HG02970 (cell line): Measurements from ENCODE around the gene BFSP2.
"Not testable (repeated sequence)": the region's sequence is repeated elsewhere in the genome, so short reads cannot be mapped to it uniquely, and the experiment has no call there.

Experiments
- ATAC-seq: cut with Tn5 transposase; IDR thresholded peaks from one replicate; pipeline ENCODE4 v1.9.1; 2021; ENCODE audit warnings: mild to moderate bottlenecking, moderate library complexity, moderate number of reproducible peaks; ENCODE audit not compliant: unreplicated experiment, low FRiP score

Gene BFSP2

DNA sequence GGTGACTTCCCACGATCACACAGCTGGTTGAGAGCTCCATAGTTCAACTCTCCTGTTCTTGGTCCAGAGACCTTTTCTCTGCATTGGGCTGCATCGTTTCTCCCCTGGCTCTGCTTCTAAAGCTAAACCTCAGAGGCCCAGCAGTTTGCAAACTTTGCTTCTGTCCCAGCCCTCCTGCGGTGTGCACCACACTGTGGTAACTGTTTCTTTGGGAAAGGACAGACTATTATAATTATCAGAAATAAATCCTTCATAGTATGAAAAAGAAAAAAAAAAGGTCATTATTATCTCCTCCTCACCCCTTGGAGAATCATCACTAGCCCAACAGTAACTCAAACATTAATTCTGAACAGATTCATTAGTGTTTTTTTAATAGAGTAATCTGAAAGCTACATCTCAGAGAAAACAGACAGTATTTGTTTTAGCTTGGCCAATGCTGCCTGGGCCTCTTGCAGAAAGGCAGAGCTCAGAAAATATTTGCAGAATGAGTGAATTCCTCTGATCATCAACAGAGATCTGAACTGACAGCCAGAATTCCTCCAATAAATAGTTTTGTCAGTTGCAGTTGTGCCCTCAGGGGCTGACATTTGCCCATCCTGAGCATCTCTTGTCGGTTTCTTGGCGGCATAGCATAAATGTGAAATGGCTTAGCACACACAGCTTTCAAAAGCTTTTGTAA is 52.9 kb downstream of the BFSP2 start:
- ATAC-seq, result no peak

- no peak for ATAC-seq
Observed at GRCh38 chr3:133453383-133453782, 53.5 kb downstream of the BFSP2 start.

DNA sequence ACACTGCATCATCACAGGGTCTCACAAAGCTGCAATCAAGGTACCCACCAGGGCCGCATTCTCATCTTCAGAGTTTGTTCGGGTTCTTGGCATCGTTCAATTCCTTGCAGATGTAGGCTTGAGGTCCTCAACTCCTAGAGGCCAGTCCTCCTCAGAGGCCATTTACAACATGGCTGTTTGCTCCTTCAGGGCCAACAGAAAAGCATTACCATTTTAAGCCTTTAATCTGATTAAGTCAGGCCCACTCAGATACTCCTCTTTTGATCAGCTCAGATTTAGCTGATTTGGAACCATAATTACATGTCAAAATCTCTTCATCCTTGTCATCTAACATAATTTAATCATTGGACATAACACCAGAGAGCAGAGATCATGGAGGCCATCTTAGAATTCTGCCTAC is 55.4 kb downstream of the BFSP2 start:
- no peak for ATAC-seq

GRCh38 chr3:133455960-133456359 is 56.1 kb downstream of the BFSP2 start:
- ATAC-seq, result no peak

DNA sequence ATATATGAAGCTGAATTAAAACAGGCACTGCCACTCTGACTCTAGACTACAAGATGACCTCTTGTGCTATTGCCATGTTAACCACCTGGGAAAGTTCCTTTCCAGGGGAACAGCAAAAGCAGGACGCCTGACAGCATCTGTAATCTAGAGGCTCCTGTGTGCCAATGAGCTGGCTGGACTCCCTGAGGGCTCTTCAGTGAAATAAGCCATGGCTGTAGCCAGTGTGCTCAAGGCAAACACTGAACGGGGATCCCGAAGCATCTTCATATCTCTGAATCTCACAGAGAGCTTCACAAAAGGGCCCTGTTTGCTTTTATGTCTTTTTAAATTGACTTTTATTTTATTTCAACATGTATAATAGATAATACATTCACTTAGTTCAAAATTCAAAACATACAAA is 57.2 kb downstream of the BFSP2 start:
- ATAC-seq, result no peak

- ATAC-seq, result no peak
Observed at GRCh38 chr3:133457465-133458067, 57.7 kb downstream of the BFSP2 start.

DNA sequence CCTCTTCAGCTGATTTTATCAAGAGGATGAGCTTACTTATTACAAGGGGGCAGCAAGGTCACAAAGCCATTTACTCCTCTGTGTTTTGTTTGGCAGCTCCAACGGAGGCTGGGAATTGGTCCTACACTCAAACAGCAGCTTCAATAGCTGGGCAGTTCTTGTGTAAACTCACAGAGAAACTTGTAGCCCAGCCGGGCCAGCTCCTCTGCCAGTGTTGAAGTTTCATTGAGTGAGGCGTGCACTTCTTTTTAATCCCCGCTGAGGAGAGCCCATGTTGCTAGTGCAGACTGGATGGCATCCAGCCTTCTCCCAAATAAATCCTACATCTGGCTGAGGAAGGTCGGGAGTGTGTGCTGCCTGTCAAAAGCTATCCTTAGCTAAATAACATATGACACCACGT is 59.5 kb downstream of the BFSP2 start:
- no peak for ATAC-seq

DNA sequence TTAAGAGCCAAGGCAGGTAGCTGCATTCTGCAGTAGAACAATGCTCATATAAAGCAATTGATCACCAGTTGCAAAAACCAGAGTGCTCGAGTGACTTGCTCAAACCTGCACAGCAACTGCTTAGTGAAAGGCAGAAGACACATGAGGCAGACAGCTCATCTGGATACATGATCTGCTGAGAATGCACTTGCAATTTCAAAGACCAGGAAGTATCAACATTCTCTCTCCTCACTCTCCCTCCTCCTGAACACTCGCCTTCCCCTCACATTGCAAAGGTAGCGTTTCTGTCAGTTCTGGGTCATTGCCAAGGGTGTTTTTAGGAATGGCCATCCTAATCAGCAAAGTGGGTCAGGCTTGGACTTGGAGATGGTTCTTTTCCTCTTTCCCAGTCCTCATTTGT is 61.0 kb downstream of the BFSP2 start:
- no peak for ATAC-seq

DNA sequence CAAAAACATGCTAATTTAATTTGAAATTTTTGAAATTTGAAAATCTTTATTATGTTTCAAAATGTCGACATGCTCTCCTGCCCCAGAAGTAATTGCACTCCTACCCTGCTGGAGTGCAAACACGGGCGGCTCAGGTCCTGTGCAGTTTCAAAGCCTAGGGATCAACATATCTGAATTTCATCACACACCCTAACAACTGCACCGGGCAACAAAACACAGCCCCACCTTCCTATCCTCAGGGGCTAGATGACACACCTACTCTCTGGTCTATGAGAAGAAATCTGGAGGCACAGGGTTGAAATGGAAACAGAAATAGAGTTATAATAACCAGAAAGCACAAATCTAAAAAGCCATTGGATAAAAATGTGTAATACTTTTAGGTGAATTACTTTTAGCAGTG is 61.4 kb downstream of the BFSP2 start:
- no peak for ATAC-seq

DNA sequence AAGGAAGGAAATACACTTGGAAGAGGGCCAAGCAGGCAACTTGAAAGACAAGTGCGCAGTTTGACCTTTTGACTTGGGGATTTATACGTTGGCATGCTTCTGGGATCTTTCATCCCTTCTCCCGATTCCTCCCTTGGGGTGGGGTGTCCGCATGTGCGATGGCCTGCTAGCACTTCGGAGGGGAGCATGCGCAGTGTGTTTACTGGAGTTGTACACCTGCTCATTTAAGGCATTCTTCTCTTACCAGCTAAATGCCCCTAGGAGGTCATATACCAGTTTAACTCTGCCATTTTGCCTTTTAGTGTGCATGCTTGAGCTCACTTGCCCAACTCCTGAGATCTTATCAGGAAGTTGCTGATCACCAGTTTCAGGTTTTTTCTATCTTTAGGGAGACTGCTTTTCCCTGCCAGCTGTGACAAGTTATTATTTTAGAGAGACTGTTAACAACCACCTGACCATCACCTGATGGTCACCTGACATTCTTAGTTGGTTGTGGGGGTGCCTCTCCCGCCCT is 63.5 kb downstream of the BFSP2 start:
- ATAC-seq, result no peak

DNA sequence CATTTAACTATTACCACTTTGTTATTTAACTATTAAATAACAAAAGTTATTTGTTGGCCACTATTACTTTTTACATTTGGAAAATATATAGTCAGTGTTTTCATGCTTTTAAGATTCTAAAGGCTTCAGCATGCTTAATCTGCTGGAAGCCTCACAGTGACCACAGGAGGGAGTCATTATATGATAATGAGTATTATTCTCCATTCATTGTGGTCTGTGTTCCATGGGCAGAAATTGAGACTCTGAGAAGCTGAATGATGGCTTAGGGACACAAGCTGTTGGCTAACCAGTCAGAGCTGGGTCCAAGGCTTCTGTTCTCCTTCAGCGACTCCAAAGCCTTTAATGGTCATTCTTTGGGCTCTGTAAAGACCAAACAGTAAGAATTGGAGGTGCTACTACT is 64.7 kb downstream of the BFSP2 start:
- no peak for ATAC-seq

DNA sequence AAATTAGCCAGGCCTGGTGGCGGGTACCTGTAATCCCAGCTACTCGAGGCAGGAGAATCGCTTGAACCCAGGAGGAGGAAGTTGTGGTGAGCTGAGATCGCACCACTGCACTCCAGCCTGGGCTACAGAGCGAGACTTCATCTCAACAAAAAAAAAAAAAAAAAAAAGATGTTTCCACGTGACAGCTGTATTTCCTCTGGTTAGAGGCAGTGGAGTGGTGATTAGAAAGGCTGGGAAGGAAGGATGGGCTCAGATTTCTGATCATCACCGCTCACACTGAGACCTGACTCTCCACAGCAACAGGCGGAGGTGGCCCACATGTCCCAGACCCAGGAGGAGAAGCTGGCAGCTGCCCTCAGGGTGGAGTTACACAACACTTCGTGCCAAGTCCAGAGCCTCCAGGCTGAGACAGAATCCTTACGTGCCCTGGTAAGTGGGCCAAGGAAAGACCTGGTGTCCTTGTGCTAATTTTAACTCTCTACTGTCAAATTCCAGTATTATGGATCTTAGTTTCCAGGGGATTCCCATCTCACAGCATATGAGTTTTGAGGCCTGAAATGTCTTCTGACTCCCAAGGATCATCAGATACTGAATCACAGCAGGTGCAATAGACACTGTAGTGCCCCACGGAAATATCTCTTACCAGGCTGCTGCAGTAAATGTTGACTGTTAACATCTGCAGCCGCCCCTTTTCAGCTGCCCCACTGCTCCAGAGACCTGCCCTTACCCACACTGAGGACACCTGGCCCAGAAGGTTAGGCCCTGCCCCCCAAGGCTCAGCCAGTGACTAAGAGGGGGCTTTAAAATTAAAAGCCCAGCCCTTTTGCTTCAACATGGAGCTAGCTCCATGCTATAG is 66.9 kb downstream of the BFSP2 start:
- ATAC-seq, result no peak

- no peak for ATAC-seq
Observed at GRCh38 chr3:133467780-133468179, 67.9 kb downstream of the BFSP2 start.

- ATAC-seq, result no peak
Observed at GRCh38 chr3:133468251-133468721, 68.4 kb downstream of the BFSP2 start.

DNA sequence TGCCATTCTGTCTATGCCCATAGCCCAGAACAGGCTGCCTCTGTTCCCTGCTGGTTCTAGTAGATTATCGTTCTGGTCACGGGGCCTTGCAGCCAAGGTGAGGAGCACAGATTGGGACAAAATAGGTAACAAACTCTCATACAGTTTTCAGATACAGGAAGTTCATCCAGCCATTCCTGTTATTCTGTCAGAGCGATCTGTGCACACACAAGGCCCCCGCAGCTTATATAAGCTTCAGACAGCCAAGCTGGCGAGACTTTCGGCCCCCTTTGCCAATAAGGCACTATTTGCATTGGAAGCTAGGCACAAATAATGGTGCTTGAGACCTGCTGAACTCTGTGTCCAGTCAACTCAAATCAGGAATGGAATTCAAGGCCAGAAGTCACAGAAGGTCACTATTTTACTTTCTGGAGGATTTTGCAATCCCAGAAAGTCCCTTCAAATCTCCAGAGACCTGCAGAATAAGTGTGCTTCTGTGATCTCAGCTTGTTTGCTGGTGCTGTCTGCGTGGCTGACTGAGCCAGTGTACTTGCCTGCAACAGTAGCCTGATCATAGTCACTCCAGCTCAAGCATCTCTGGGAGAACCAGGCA is 69.4 kb downstream of the BFSP2 start:
- ATAC-seq, result no peak

GRCh38 chr3:133472242-133472641 is 72.4 kb downstream of the BFSP2 start:
- ATAC-seq, result no peak

- no peak for ATAC-seq
Observed at GRCh38 chr3:133472889-133473288, 73.0 kb downstream of the BFSP2 start.

- ATAC-seq, result not testable (repeated sequence)
Observed at GRCh38 chr3:133473472-133474191, 73.8 kb downstream of the BFSP2 start.

DNA sequence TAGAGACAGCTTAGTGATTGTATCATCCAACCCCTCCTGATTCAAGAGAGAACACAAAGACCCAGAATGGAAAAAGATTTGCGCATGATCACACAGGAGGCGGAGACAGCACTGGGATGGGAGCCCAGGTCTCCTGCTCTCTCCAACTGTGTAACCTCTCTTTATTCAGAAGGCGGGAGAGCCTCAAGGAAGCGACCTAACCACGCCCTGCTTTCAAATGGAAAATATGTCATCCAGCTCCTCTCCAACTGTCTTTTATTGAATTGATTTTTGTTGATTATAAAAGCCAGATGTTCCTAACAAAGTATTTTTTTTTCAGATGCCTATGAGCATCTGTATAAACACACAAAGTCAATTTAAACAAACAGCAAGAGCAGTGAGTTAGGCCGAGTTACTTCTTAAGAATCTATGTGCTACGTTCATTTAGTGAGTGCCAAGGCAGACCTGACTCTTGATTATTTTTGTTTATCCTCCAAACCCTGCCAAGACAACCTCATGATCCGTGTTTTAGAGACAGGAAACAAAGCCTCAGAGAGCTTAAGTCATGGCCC is 74.5 kb downstream of the BFSP2 start:
- no peak for ATAC-seq

- no peak for ATAC-seq
Observed at GRCh38 chr3:133474817-133475216, 75.0 kb downstream of the BFSP2 start.
